K562 (cell line): Measurements from ENCODE around the gene PRRT2. TPM values are rescaled to one million over a fixed set of nuclear protein-coding genes. Genes with fewer than 3 reads are reported as not detected.

Source experiments
- PTBP1 ChIP-seq: fragments of 200-400 bp; formaldehyde crosslinking; IDR thresholded peaks from 2 replicates; pipeline ENCODE4 v1.6.1; 2017; ENCODE audit warnings: low read depth, low read length
- ZZZ3 ChIP-seq: fragments of 450-650 bp; IDR thresholded peaks from 2 replicates; pipeline ENCODE4 v1.6.1; 2016; ENCODE audit warnings: antibody characterized with exemption, mild to moderate bottlenecking, moderate library complexity
- polyA plus RNA-seq, 8 experiments: library from polyadenylated mRNA; depleted of rRNA in 4 of 8; stranded (reverse) in 5 of 8; unstranded in 3 of 8; fragments of >200 nt; fragmentation: Nextera tagmentation in 2 of 8; fragmentation: Illumina TruSeq in 1 of 8; extraction: Ambion mirVana in 2 of 8; extraction: Trizol in 1 of 8; gene quantifications; 2 replicates each; pipeline versions ENCODE4 v1.2.1 to v1.2.3, GENCODE V29; 2011 to 2014; ENCODE audit warnings: inconsistent platforms in 1 of 8, missing spikeins in 1 of 8
- total RNA-seq, 7 experiments: library from RNA; depleted of rRNA in 6 of 7; stranded (reverse); fragments of >200 nt in 6 of 7; fragmentation: Illumina TruSeq in 2 of 7; extraction: Trizol in 2 of 7; gene quantifications; 2 replicates each; pipeline versions ENCODE4 v1.2.1 to v1.2.3, GENCODE V29; 2011 to 2021; ENCODE audit warnings: low replicate concordance in 1 of 7
- TF ChIP-seq, protein P1 (sequence below), 2 experiments: fragments of 450-650 bp in 1 of 2; sonication (generic) in 1 of 2; formaldehyde crosslinking; conservative IDR thresholded peaks; 2 replicates each; pipeline versions ENCODE4 v1.4.0 to v1.8.1; 2020 to 2022; ENCODE audit warnings: mild to moderate bottlenecking in 1 of 2, missing genetic modification reagents in 1 of 2
- TF ChIP-seq, protein P2 (sequence below): fragments of 250-450 bp; sonication (Bioruptor Pico); IDR thresholded peaks from 2 replicates; pipeline ENCODE4 v1.8.0; 2021; ENCODE audit warnings: mild to moderate bottlenecking, moderate library complexity

Gene PRRT2
- total and polyA plus RNA-seq, 9 of the 15 experiments (the other 6 are each of a cell fraction or from before 2014, with no cell fraction given) = 0.11 to 1.0 (median 0.42) TPM; not detected in 2

DNA sequence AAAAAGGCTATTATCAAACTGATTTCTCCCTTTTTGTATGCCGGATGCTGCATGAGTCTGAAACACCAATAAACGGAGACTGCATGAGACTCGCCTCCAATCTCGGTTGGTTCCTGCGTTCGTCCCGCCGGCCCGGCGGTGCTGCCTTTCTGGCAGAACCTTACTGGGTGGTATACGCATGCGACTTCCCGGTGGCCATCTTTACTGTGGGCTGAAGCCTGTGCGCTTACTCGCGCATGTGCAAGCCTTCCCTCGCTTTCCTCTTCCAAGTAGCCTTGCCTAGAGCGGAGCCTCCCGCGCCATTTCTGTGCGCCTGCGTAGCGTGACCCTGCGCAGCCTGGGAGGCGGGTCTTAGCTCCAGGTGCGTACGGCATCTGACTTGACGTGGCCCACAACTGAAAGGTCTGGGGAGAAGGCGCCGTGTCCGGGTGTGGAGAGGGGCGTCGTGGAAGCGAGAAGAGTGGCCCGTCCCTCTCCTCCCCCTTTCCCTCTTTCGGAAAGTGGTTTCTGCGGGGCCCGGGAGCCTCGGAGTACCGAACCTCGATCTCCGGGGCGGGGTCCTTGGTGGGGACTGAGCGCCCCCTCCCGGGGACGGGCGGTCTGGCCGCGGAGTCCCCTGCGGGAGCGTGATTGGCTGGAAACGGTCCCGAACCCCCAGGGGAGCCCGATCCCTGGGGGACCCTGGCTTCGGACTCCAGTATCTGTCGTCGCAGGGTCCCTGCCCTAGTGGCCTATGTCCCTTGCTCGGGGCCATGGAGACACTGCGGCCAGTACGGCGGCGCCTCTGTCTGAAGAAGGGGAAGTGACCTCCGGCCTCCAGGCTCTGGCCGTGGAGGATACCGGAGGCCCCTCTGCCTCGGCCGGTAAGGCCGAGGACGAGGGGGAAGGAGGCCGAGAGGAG lies 4.0 kb downstream of the PRRT2 start, which contains the start of gene PAGR1 (continued):
- TF ChIP-seq, protein P1, sequence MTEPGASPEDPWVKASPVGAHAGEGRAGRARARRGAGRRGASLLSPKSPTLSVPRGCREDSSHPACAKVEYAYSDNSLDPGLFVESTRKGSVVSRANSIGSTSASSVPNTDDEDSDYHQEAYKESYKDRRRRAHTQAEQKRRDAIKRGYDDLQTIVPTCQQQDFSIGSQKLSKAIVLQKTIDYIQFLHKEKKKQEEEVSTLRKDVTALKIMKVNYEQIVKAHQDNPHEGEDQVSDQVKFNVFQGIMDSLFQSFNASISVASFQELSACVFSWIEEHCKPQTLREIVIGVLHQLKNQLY (CRISPR knock-in tag; conservative IDR thresholded peaks at IDR 0.05) = no peak
- TF ChIP-seq, protein P2, sequence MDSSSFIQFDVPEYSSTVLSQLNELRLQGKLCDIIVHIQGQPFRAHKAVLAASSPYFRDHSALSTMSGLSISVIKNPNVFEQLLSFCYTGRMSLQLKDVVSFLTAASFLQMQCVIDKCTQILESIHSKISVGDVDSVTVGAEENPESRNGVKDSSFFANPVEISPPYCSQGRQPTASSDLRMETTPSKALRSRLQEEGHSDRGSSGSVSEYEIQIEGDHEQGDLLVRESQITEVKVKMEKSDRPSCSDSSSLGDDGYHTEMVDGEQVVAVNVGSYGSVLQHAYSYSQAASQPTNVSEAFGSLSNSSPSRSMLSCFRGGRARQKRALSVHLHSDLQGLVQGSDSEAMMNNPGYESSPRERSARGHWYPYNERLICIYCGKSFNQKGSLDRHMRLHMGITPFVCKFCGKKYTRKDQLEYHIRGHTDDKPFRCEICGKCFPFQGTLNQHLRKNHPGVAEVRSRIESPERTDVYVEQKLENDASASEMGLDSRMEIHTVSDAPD (CRISPR knock-in tag) = no peak
- TF ChIP-seq ZZZ3 = no peak
- no peak for TF ChIP-seq PTBP1
